Measurements from ENCODE around the gene SPATA22.

DNA sequence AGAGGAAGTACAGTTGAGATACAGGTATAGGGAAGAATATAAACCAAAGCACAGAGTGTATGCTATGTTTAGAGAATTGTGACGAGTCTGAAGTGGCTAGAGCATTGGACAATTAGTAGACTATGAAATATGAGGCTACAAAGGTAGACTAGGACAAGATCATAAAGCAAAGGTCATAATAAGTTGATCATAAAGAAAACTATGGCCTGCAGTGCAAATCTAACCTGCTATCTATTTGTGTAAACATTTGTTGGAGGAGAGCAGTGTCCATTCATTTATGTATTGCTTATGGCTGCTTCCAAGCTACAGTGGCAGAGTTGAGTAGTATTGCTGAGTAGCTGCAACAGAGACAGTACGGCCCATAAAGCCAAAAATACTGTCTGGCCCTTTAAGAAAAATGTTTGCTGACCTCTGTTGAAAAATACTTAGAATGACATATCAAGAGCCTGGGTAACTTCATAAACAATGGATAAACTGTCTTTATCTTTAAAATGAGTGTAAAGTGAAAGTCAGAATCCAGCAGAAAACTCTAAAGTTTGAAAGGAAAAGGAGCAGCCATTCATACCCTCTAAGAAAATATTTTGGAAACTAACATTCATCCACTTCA lies 23.5 kb downstream of the SPATA22 start:
- TF ChIP-seq, protein P1, sequence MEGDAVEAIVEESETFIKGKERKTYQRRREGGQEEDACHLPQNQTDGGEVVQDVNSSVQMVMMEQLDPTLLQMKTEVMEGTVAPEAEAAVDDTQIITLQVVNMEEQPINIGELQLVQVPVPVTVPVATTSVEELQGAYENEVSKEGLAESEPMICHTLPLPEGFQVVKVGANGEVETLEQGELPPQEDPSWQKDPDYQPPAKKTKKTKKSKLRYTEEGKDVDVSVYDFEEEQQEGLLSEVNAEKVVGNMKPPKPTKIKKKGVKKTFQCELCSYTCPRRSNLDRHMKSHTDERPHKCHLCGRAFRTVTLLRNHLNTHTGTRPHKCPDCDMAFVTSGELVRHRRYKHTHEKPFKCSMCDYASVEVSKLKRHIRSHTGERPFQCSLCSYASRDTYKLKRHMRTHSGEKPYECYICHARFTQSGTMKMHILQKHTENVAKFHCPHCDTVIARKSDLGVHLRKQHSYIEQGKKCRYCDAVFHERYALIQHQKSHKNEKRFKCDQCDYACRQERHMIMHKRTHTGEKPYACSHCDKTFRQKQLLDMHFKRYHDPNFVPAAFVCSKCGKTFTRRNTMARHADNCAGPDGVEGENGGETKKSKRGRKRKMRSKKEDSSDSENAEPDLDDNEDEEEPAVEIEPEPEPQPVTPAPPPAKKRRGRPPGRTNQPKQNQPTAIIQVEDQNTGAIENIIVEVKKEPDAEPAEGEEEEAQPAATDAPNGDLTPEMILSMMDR (IDR thresholded peaks at IDR 0.05), result no peak
- TF ChIP-seq POLR2A (IDR thresholded peaks at IDR 0.05), result no peak

All from adrenal gland (tissue), 5 donors.